Calu3 (cell line): ENCODE data around the gene MED28. TPM values are rescaled to one million over a fixed set of nuclear protein-coding genes. Genes with fewer than 3 reads are reported as not detected.

Experiments used
- BruUV-seq: library from RNA; stranded (reverse); fragments of 400-500 nt; replicated peaks from 2 replicates; lab custom pipeline; 2021; lab: Mats Ljungman, UMichigan
- CTCF ChIA-PET: fragments of 300-600 bp; sonication (Branson Sonifier 250); formaldehyde crosslinking; loops from one replicate; lab custom pipeline; 2022; ENCODE audit warnings: antibody characterized with exemption; lab: Charles Lee
- DNase-seq: peaks from one replicate; pipeline ENCODE4 v3.0.0; 2022
- H3K27ac Mint-ChIP-seq: one replicate; pipeline ENCODE4 v1.8.0; 2022; ENCODE audit warnings: mixed read lengths; ENCODE audit not compliant: unreplicated experiment
- H3K27me3 Mint-ChIP-seq: one replicate; pipeline ENCODE4 v1.8.0; 2022; ENCODE audit warnings: mixed read lengths; ENCODE audit not compliant: unreplicated experiment
- H3K36me3 Mint-ChIP-seq: one replicate; pipeline ENCODE4 v1.8.0; 2022; ENCODE audit warnings: mild to moderate bottlenecking, moderate library complexity, mixed read lengths; ENCODE audit not compliant: insufficient read depth, unreplicated experiment
- H3K4me1 Mint-ChIP-seq: one replicate; pipeline ENCODE4 v1.8.0; 2022; ENCODE audit warnings: mild to moderate bottlenecking, low read depth, mixed read lengths; ENCODE audit not compliant: unreplicated experiment
- H3K4me3 Mint-ChIP-seq: one replicate; pipeline ENCODE4 v1.8.0; 2022; ENCODE audit warnings: mild to moderate bottlenecking, low read depth, moderate library complexity, mixed read lengths; ENCODE audit not compliant: unreplicated experiment
- H3K9me3 Mint-ChIP-seq: one replicate; pipeline ENCODE4 v1.8.0; 2022; ENCODE audit warnings: low read depth, mixed read lengths; ENCODE audit not compliant: unreplicated experiment
- CTCF ChIP-seq: fragments of 200-600 bp; IDR thresholded peaks from one replicate; pipeline ENCODE4 v1.8.0; 2022; ENCODE audit warnings: antibody characterized with exemption; ENCODE audit not compliant: unreplicated experiment
- intact Hi-C: fragments of 100-400 bp; cut with micrococcal nuclease; formaldehyde crosslinking; loops from one replicate; pipeline ENCODE4 v1.10.0; 2022; ENCODE audit not compliant: unreplicated experiment
- total RNA-seq: library from RNA; stranded (reverse); gene quantifications from 2 replicates; pipeline ENCODE4 v1.2.3, GENCODE V29; 2022

The MED28 gene
- total RNA-seq, 1 experiment from 2014 or later = 27.2 TPM

GRCh38 chr4:17619416-17620105 is 5.1 kb downstream of the MED28 start:
- no peak for DNase-seq
- H3K4me3 Mint-ChIP-seq = no peak overlapping the region
- no TSS peak for BruUV-seq
- CTCF ChIA-PET = no interaction called here
- H3K9me3 Mint-ChIP-seq = no peaks in the 10 kb centered on the region
- no peaks in the 10 kb centered on the region for H3K27me3 Mint-ChIP-seq
- peaks cover 33% of the 10 kb centered on the region for H3K36me3 Mint-ChIP-seq
- peaks cover 14% of the 10 kb centered on the region for H3K4me1 Mint-ChIP-seq
- no peak for TF ChIP-seq CTCF
- intact Hi-C loops = no loop called here
- no peak overlapping the region for H3K27ac Mint-ChIP-seq

- CTCF ChIA-PET = no interaction called here
Measured at GRCh38 chr4:17623451-17624001, 9.1 kb downstream of the MED28 start.

GRCh38 chr4:17624821-17625220 is 10.4 kb downstream of the MED28 start:
- peaks cover 38% of the 10 kb centered on the region for H3K36me3 Mint-ChIP-seq
- no peaks in the 10 kb centered on the region for H3K27me3 Mint-ChIP-seq
- TF ChIP-seq CTCF = no peak
- no peak overlapping the region for H3K27ac Mint-ChIP-seq
- no peak for DNase-seq
- H3K4me1 Mint-ChIP-seq = no peaks in the 10 kb centered on the region
- CTCF ChIA-PET = interaction anchor here (0.6 kb wide), 1 partner anchor 42 kb away, joined by 4 read pairs; no protein-coding TSS in a partner anchor
- no peak overlapping the region for H3K4me3 Mint-ChIP-seq
- BruUV-seq = no TSS peak
- intact Hi-C loops = no loop called here
- H3K9me3 Mint-ChIP-seq = no peaks in the 10 kb centered on the region

More at GRCh38 chr4:17623451-17624001, 9.1 kb downstream of the MED28 start:
- Mint-ChIP-seq H3K4me3 (no peak overlapping the region), H3K27me3 (no peaks in the 10 kb centered on the region), H3K36me3 (peaks cover 33% of the 10 kb centered on the region), H3K9me3 (no peaks in the 10 kb centered on the region), H3K4me1 (no peaks in the 10 kb centered on the region), H3K27ac (no peak overlapping the region)
- intact Hi-C loops = no loop called here
- TF ChIP-seq CTCF = no peak
- DNase-seq = no peak
- BruUV-seq = no TSS peak

GRCh38 chr4:17630228-17630627 is 15.8 kb downstream of the MED28 start:
- no peak for DNase-seq
- peaks cover 19% of the 10 kb centered on the region for H3K36me3 Mint-ChIP-seq
- BruUV-seq = no TSS peak
- intact Hi-C loops = no loop called here
- TF ChIP-seq CTCF = no peak
- no peak overlapping the region for H3K4me3 Mint-ChIP-seq
- H3K27me3 Mint-ChIP-seq = no peaks in the 10 kb centered on the region
- CTCF ChIA-PET = no interaction called here
- no peak overlapping the region for H3K27ac Mint-ChIP-seq
- H3K4me1 Mint-ChIP-seq = no peaks in the 10 kb centered on the region
- H3K9me3 Mint-ChIP-seq = no peaks in the 10 kb centered on the region
